ENCODE data around the gene FBXW8.

Gene FBXW8

GRCh38 chr12:116926283-116927243 lies 15.8 kb downstream of the FBXW8 start:
- no peaks in the 10 kb centered on the region for H3K27me3 ChIP-seq (ENCODE audit: insufficient read depth, low read length)
- no peak overlapping the region for H2BK120ac ChIP-seq (ENCODE audit: insufficient read depth, low read length, poor library complexity)
- WGBS (ENCODE audit: extremely low coverage, insufficient coverage, insufficient read length): no CpG with 5 or more reads among the region's 8 CpGs
- no peak overlapping the region for H3K9ac ChIP-seq (ENCODE audit: low read length)
- no peaks in the 10 kb centered on the region for H3K79me1 ChIP-seq (ENCODE audit: low read length)
- no peak overlapping the region for H2AK5ac ChIP-seq (ENCODE audit: low read length)
- no peak overlapping the region for H4K8ac ChIP-seq (ENCODE audit: low read depth, low read length)
- H2AFZ ChIP-seq (ENCODE audit: insufficient read depth, low read length, poor library complexity): no peak overlapping the region
- H3K4me1 ChIP-seq (ENCODE audit: control insufficient read depth in 1 of 2, insufficient read depth in 2 of 2, low read length in 2 of 2): peaks cover 0 to 4% of the 10 kb centered on the region in 2 experiments
- H3K4ac ChIP-seq (ENCODE audit: low read depth, low read length): no peak overlapping the region
- H4K12ac ChIP-seq (ENCODE audit: low read depth, low read length): no peak overlapping the region
- H3K23ac ChIP-seq (ENCODE audit: low read length): no peak overlapping the region
- no peak overlapping the region for H2BK5ac ChIP-seq (ENCODE audit: low read depth, low read length, poor library complexity)
- no peak overlapping the region for H3K4me3 ChIP-seq (ENCODE audit: low read depth, low read length)
- H2BK12ac ChIP-seq (ENCODE audit: low read length): no peak overlapping the region
- no peak for DNase-seq
- no peak overlapping the region for H3K4me2 ChIP-seq (ENCODE audit: low read length)
- no peaks in the 10 kb centered on the region for H3K79me2 ChIP-seq (ENCODE audit: control insufficient read depth, insufficient read depth, low read length, poor library complexity)
- H3K36me3 ChIP-seq (ENCODE audit: control insufficient read depth in 1 of 2, insufficient read depth in 2 of 2, low read length in 2 of 2): peaks cover 2 to 10% of the 10 kb centered on the region in 2 experiments
- no peak overlapping the region for H4K91ac ChIP-seq (ENCODE audit: low read depth, low read length)
- H3K18ac ChIP-seq (ENCODE audit: low read length): no peak overlapping the region
- no peaks in the 10 kb centered on the region for H3K9me3 ChIP-seq (ENCODE audit: insufficient read depth, low read depth, low read length)
- H3K27ac ChIP-seq (ENCODE audit: low read depth, low read length): no peak overlapping the region
- H3K14ac ChIP-seq (ENCODE audit: low read length): no peak overlapping the region

GRCh38 chr12:116927244-116927940 lies 16.6 kb downstream of the FBXW8 start:
- Histone ChIP-seq H3K27ac (ENCODE audit: low read depth, low read length) (no peak overlapping the region), H3K79me2 (ENCODE audit: control insufficient read depth, insufficient read depth, low read length, poor library complexity) (no peaks in the 10 kb centered on the region), H4K91ac (ENCODE audit: low read depth, low read length) (no peak overlapping the region), H3K4me3 (ENCODE audit: low read depth, low read length) (no peak overlapping the region), H2AK5ac (ENCODE audit: low read length) (no peak overlapping the region), H3K9me3 (ENCODE audit: insufficient read depth, low read depth, low read length) (no peaks in the 10 kb centered on the region), H3K9ac (ENCODE audit: low read length) (no peak overlapping the region), H3K18ac (ENCODE audit: low read length) (no peak overlapping the region), H4K8ac (ENCODE audit: low read depth, low read length) (no peak overlapping the region), H3K23ac (ENCODE audit: low read length) (no peak overlapping the region), H3K36me3 (ENCODE audit: control insufficient read depth in 1 of 2, insufficient read depth in 2 of 2, low read length in 2 of 2) (peaks cover 2 to 10% of the 10 kb centered on the region in 2 experiments), H2BK120ac (ENCODE audit: insufficient read depth, low read length, poor library complexity) (no peak overlapping the region), H3K4me1 (ENCODE audit: control insufficient read depth in 1 of 2, insufficient read depth in 2 of 2, low read length in 2 of 2) (peaks cover 0 to 4% of the 10 kb centered on the region in 2 experiments), H3K4ac (ENCODE audit: low read depth, low read length) (no peak overlapping the region), H3K4me2 (ENCODE audit: low read length) (no peak overlapping the region), H3K79me1 (ENCODE audit: low read length) (no peaks in the 10 kb centered on the region), H2BK12ac (ENCODE audit: low read length) (no peak overlapping the region), H2AFZ (ENCODE audit: insufficient read depth, low read length, poor library complexity) (no peak overlapping the region), H3K14ac (ENCODE audit: low read length) (no peak overlapping the region), H4K12ac (ENCODE audit: low read depth, low read length) (no peak overlapping the region), H3K27me3 (ENCODE audit: insufficient read depth, low read length) (no peaks in the 10 kb centered on the region), H2BK5ac (ENCODE audit: low read depth, low read length, poor library complexity) (no peak overlapping the region)
- no peak for DNase-seq
- no CpG with 5 or more reads among the region's 9 CpGs for WGBS (ENCODE audit: extremely low coverage, insufficient coverage, insufficient read length)

GRCh38 chr12:116928504-116928903 lies 17.8 kb downstream of the FBXW8 start:
- Histone ChIP-seq H3K27me3 (ENCODE audit: insufficient read depth, low read length) (no peaks in the 10 kb centered on the region), H2AK5ac (ENCODE audit: low read length) (no peak overlapping the region), H3K4me2 (ENCODE audit: low read length) (no peak overlapping the region), H3K36me3 (ENCODE audit: control insufficient read depth in 1 of 2, insufficient read depth in 2 of 2, low read length in 2 of 2) (peaks cover 2 to 10% of the 10 kb centered on the region in 2 experiments), H3K18ac (ENCODE audit: low read length) (no peak overlapping the region), H3K27ac (ENCODE audit: low read depth, low read length) (no peak overlapping the region), H4K91ac (ENCODE audit: low read depth, low read length) (no peak overlapping the region), H3K79me1 (ENCODE audit: low read length) (no peaks in the 10 kb centered on the region), H3K79me2 (ENCODE audit: control insufficient read depth, insufficient read depth, low read length, poor library complexity) (no peaks in the 10 kb centered on the region), H3K23ac (ENCODE audit: low read length) (no peak overlapping the region), H3K4me1 (ENCODE audit: control insufficient read depth in 1 of 2, insufficient read depth in 2 of 2, low read length in 2 of 2) (peaks cover 0 to 4% of the 10 kb centered on the region in 2 experiments), H3K9ac (ENCODE audit: low read length) (no peak overlapping the region), H2BK12ac (ENCODE audit: low read length) (no peak overlapping the region), H3K9me3 (ENCODE audit: insufficient read depth, low read depth, low read length) (no peaks in the 10 kb centered on the region), H3K4me3 (ENCODE audit: low read depth, low read length) (no peak overlapping the region), H3K14ac (ENCODE audit: low read length) (no peak overlapping the region), H2BK5ac (ENCODE audit: low read depth, low read length, poor library complexity) (no peak overlapping the region), H2AFZ (ENCODE audit: insufficient read depth, low read length, poor library complexity) (no peak overlapping the region), H4K12ac (ENCODE audit: low read depth, low read length) (no peak overlapping the region), H3K4ac (ENCODE audit: low read depth, low read length) (no peak overlapping the region), H2BK120ac (ENCODE audit: insufficient read depth, low read length, poor library complexity) (no peak overlapping the region), H4K8ac (ENCODE audit: low read depth, low read length) (no peak overlapping the region)
- DNase-seq: no peak
- WGBS (ENCODE audit: extremely low coverage, insufficient coverage, insufficient read length): no CpG with 5 or more reads among the region's 5 CpGs

GRCh38 chr12:116929885-116930284 lies 19.1 kb downstream of the FBXW8 start:
- Histone ChIP-seq H2AK5ac (ENCODE audit: low read length) (no peak overlapping the region), H4K12ac (ENCODE audit: low read depth, low read length) (no peak overlapping the region), H3K4me3 (ENCODE audit: low read depth, low read length) (no peak overlapping the region), H3K18ac (ENCODE audit: low read length) (no peak overlapping the region), H3K36me3 (ENCODE audit: control insufficient read depth in 1 of 2, insufficient read depth in 2 of 2, low read length in 2 of 2) (peaks cover 2 to 10% of the 10 kb centered on the region in 2 experiments), H3K9ac (ENCODE audit: low read length) (no peak overlapping the region), H2BK5ac (ENCODE audit: low read depth, low read length, poor library complexity) (no peak overlapping the region), H3K79me1 (ENCODE audit: low read length) (no peaks in the 10 kb centered on the region), H2BK12ac (ENCODE audit: low read length) (no peak overlapping the region), H2BK120ac (ENCODE audit: insufficient read depth, low read length, poor library complexity) (no peak overlapping the region), H3K9me3 (ENCODE audit: insufficient read depth, low read depth, low read length) (no peaks in the 10 kb centered on the region), H3K27ac (ENCODE audit: low read depth, low read length) (no peak overlapping the region), H4K8ac (ENCODE audit: low read depth, low read length) (no peak overlapping the region), H2AFZ (ENCODE audit: insufficient read depth, low read length, poor library complexity) (no peak overlapping the region), H3K27me3 (ENCODE audit: insufficient read depth, low read length) (no peaks in the 10 kb centered on the region), H3K4ac (ENCODE audit: low read depth, low read length) (no peak overlapping the region), H3K4me1 (ENCODE audit: control insufficient read depth in 1 of 2, insufficient read depth in 2 of 2, low read length in 2 of 2) (peaks cover 0 to 4% of the 10 kb centered on the region in 2 experiments), H3K4me2 (ENCODE audit: low read length) (no peak overlapping the region), H3K14ac (ENCODE audit: low read length) (no peak overlapping the region), H4K91ac (ENCODE audit: low read depth, low read length) (no peak overlapping the region), H3K23ac (ENCODE audit: low read length) (no peak overlapping the region), H3K79me2 (ENCODE audit: control insufficient read depth, insufficient read depth, low read length, poor library complexity) (no peaks in the 10 kb centered on the region)
- DNase-seq: no peak
